CD4-positive, alpha-beta T cell treated with Interleukin-17A for 1 hour (primary cell): ENCODE results near the gene ZYX.
"Not testable (repeated sequence)": the region's sequence is repeated elsewhere in the genome, so short reads cannot be mapped to it uniquely, and the experiment has no call there.

Experiments used
- DNase-seq: peaks from one replicate; pipeline ENCODE4 v3.0.0-alpha.2; 2020

The ZYX gene

DNA sequence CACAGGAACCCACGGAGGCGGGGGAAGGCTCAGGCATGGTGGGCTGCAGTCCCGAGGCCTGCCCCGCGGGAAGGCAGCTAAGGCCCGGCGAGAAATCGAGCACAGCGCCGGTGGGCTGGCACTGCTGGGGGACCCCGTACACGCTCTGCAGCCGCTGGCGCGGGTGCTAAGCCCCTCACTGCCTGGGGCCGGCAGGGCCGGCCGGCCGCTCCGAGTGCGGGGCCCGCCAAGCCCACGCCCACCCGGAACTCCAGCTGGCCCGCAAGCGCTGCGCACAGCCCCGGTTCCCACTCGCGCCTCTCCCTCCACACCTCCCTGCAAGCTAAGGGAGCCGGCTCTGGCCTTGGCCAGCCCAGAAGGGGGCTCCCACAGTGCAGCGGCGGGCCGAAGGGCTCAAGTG is 43.3 kb downstream of the ZYX start:
- not testable (repeated sequence) for DNase-seq

DNA sequence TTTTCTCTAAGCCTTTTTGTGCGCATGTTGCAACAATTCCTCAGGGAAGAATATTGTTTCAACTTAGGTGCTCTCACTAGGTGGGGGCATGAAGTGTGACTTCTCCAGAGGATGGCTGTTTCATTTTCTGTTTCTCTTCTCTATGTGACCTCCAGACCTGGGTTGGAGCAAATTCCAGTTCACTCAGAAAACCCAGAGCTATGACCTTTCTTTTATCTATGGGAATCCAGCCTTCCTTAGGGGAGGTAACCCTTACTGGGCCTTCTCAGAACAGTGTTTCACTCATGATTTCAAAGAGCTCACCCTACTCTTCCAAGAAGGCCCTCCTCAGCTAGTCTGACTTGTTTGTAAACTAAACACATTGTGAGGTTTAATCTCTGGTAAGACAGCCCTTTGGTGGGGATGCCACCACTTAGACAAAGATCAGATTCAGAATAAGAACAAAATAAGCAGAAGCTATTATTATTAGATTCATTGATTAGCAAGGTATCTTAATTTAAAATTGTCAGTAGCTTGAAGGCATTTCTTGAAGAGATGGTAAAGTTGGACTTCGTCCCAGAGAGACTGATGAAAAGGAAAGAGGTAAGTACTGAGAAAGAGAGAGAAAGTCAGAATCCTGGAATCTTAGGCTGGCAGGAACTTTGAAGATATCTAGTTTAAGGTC is 45.5 kb downstream of the ZYX start:
- DNase-seq: no peak

DNA sequence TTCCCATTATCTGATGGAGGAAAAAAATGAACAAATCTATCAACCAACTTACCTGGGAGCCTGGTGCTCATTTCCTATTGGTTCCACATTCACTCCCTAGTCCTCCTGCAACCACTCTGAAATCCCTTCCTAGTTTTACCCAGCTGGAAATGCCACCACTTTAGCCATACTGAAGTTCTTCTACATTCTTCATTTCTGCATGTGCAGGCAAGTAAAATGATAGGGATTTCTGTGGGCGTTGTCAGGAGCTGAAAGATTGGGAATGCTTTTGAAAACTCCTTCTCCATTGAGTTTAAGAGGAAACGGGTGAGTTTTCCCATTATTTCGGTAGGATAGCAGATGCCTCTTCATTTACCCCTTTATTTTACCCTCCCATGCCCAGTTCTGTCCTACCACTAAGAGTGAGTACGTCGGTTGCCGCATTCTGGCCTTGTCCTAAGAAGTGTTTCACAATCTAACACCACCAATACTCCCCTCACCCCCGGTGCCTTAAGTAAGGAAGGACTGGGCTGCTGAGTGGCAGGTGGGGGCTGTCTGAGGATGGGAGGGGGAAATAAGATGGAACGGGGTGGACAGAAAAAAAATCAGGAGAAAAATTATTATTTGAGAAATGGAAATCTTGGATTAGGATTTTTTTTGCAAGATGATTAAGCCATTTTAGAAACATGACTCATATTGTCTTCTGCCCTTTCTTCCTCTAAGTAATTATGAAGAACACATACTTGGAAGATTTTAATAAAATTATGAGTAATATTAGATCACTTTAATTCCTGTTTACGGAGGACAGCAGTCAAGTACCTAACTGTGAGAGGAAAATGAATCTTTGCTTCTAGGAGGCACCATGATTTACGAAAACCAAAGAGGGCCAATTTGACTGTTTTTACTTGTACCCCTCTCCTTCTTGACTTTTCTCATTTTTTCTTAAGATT is 48.9 kb downstream of the ZYX start:
- no peak for DNase-seq

DNA sequence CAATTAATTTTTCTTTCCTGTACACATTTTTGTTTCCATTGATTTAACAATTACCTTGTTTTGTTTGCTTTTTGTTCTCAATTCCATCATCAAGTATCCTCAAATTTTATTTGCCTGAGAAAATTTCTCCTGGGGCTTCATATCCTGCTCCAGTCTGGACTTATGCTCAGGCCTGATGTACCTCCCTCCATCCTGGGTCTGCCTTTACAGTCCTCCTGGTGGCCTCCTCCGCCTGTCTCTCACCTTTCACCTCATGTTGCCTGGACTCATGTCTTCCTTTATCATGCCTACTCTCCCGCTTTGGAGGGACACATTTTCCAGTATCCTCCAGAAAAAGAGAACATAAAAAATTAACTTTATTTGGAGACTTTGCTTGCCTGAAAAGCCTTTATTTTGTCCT is 50.0 kb downstream of the ZYX start:
- DNase-seq: no peak

DNA sequence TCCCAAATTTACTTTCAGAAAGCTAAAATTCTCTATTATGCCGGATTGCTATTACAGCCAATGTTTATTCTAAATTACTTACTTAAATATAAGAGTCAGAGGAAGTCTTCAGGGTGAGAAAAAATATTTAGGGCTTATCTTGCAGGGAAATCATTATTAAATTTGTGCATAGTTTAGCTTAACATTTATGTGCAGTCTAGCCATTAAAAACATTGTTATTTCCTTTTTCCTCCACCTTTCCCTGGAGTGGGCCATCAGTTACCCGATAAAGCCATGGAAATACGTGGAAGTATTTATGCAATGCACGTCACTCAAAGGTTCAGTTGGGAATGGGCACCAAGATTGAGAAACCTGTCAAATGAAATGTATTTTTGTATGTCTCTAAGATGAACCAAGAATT is 52.6 kb downstream of the ZYX start:
- no peak for DNase-seq

DNA sequence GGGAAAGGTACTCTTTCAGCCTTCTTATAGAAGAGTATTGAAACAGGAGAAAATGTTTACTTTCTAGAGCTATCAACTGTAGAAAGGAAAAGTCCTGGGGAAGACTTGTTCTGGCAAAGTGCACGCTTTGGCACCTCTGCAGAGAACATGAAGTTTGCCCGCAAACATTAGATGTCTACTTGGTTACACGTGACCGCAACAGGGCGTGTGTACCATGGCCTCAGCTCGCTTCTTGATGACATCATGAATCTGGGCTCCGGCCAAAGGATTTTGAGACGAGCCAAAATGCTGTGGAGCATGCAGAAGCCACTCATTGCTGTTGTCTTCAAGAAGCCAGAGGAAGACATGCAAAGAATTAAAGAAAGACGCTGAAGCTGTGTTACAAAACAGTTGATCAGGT is 53.5 kb downstream of the ZYX start:
- DNase-seq: no peak

DNA sequence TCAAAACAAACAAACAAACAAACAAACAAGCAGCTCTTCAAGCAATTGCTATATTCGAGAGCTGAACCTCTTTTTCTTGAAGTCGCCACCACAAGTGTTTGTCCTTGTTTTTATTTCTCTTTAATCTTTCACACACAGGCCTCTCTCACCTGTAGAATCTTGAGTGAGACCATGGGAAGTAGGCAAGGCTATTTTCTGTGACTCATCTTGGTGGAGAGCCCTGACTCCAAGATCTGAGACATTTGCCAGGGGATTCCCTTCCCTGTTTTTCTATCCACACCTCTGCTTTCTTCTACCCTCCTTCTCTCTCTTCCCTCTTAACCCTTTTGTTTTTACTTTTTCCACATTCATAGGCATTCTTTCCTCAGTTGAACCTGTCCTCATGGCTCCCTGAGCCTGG is 54.1 kb downstream of the ZYX start:
- DNase-seq: no peak

DNA sequence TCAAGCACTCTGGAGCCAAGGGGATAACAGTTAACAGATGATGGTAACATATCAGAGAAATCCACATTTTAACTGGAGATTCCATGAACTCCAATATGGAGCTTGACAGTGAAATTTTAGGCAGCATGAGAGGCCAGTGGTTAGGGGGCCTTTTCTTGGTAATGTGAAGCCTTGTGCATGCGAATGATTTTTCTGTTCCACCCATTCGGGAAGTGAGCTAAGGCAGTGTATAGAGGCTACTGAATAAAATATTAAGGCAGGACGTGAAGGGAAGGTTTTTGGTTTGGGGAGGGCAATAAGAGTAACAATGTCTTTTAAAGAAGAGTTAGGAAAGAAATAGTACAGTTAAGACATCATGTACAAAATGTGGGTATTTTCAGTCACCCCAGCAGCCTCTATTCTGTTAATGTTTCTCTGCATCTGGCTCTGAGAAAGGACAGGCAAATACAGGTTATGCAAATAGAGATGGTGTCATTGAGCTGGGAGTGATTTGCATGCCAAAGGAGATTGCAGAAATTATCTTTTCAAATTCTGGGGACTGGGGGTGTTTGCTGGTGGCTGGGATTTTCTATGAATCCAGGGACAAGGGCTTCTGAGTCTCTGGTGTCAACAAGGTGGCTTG is 55.3 kb downstream of the ZYX start:
- no peak for DNase-seq

DNA sequence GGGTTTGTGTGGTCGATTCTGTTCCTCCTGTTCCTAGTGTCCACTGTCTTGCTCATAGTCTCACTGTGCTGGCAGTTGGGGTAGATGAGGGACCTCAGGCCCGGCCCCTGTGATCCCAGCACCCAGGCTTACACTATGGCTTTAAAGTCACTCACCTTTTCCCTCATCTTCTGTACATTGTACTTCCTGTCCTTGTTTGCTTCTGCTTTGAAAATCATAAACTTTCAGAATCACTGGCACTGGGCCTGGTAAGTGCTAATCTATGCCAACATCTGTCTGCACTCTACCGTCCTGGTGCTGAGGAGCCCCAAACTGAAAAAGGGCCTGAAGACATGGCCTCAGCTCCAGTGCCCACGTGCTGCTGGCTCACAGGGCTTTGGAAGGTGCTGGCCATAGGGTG is 56.4 kb downstream of the ZYX start:
- no peak for DNase-seq

DNA sequence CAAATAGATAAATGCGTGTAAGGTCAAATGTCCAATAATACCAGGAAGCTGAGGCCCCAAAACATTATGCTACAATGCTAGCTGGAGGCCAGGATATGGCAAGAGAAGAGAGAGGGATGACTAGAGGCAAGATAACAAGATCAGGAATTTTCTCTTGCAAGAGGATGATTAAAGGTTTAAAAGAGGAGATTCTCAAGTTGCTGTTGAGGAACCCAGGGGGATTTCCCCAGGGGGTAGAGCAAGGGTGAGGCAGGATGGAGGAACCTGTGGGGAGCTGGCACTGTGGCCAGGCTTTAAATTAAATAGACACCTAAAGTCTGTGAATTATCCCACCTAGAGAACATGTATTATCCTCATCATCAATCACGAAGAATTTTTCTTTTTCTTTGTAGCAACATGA is 58.7 kb downstream of the ZYX start:
- DNase-seq: no peak
